CD4-positive, alpha-beta T cell treated with Interleukin-6 at 100 ng/mL for 8 hours (primary cell): ENCODE data around the gene RPS3A.
"Not testable (repeated sequence)": the region's sequence is repeated elsewhere in the genome, so short reads cannot be mapped to it uniquely, and the experiment has no call there.

Source experiments
- DNase-seq: peaks from one replicate; pipeline ENCODE4 v3.0.0-alpha.2; 2020; ENCODE audit warnings: mixed read lengths, low spot score

The RPS3A gene

GRCh38 chr4:151114986-151115385, 15.6 kb downstream of the RPS3A start:
- no peak for DNase-seq

- DNase-seq, result peak; percentile 25
Measured at GRCh38 chr4:151117371-151117962, 18.0 kb downstream of the RPS3A start.

GRCh38 chr4:151129796-151130195, 30.4 kb downstream of the RPS3A start:
- DNase-seq, result no peak

GRCh38 chr4:151133311-151133710, 33.9 kb downstream of the RPS3A start:
- no peak for DNase-seq

- not testable (repeated sequence) for DNase-seq
Measured at GRCh38 chr4:151136048-151136447, 36.6 kb downstream of the RPS3A start.

- DNase-seq, result no peak
Measured at GRCh38 chr4:151139814-151140213, 40.4 kb downstream of the RPS3A start.

- no peak for DNase-seq
Measured at GRCh38 chr4:151142758-151143157, 43.3 kb downstream of the RPS3A start.

- no peak for DNase-seq
Measured at GRCh38 chr4:151143162-151143561, 43.7 kb downstream of the RPS3A start.

- DNase-seq, result no peak
Measured at GRCh38 chr4:151143811-151144210, 44.4 kb downstream of the RPS3A start.

- DNase-seq, result no peak
Measured at GRCh38 chr4:151144329-151145072, 45.1 kb downstream of the RPS3A start.

GRCh38 chr4:151147000-151147399, 47.6 kb downstream of the RPS3A start:
- DNase-seq, result no peak

- DNase-seq, result no peak
Measured at GRCh38 chr4:151148261-151148660, 48.8 kb downstream of the RPS3A start.

- no peak for DNase-seq
Measured at GRCh38 chr4:151150821-151151580, 51.6 kb downstream of the RPS3A start.

GRCh38 chr4:151152028-151152427, 52.6 kb downstream of the RPS3A start:
- no peak for DNase-seq

- DNase-seq, result no peak
Measured at GRCh38 chr4:151153585-151153984, 54.2 kb downstream of the RPS3A start.
